Natural killer cell (primary cell): Measurements from ENCODE around the gene FYN. TPM values are rescaled to one million over a fixed set of nuclear protein-coding genes. Genes with fewer than 3 reads are reported as not detected.

Source experiments
- ATAC-seq, 3 donors: fragments of 150-1000 bp in 2 of 3; fragments of 200-7000 bp in 1 of 3; cut with Tn5 transposase; 1 replicate in 1 of 3; 2 replicates in 2 of 3; pipeline ENCODE4 v1.10.0; 2021; ENCODE audit warnings: mild to moderate bottlenecking in 2 of 3, moderate library complexity in 2 of 3
- DNase-seq, 2 donors: peaks; one replicate each; pipeline versions ENCODE4 v3.0.0 to v3.0.0-alpha.2; 2013 to 2021; ENCODE audit warnings: mixed read lengths in 1 of 2
- H3K27ac ChIP-seq: one replicate; pipeline ENCODE4 v1.5.1; 2013; ENCODE audit warnings: mild to moderate bottlenecking, low read length
- H3K27me3 ChIP-seq: one replicate; pipeline ENCODE4 v1.6.1; 2013; ENCODE audit warnings: low read length; ENCODE audit not compliant: control insufficient read depth, insufficient read depth
- H3K36me3 ChIP-seq: one replicate; pipeline ENCODE4 v1.6.1; 2013; ENCODE audit warnings: low read length; ENCODE audit not compliant: control insufficient read depth, insufficient read depth
- H3K4me1 ChIP-seq: one replicate; pipeline ENCODE4 v1.6.1; 2013; ENCODE audit warnings: low read length; ENCODE audit not compliant: control insufficient read depth, insufficient read depth
- H3K4me3 ChIP-seq: one replicate; pipeline ENCODE4 v1.5.1; 2013; ENCODE audit warnings: low read length
- H3K9me3 ChIP-seq: one replicate; pipeline ENCODE4 v1.6.1; 2013; ENCODE audit warnings: low read length; ENCODE audit not compliant: control insufficient read depth, insufficient read depth
- H3K27ac Mint-ChIP-seq, 2 donors: one replicate each; pipeline ENCODE4 v1.8.0; 2022; ENCODE audit warnings: mild to moderate bottlenecking in 2 of 2, mixed read lengths in 2 of 2, moderate library complexity in 1 of 2
- H3K27me3 Mint-ChIP-seq, 2 donors: one replicate each; pipeline ENCODE4 v1.8.0; 2022; ENCODE audit warnings: low read depth in 2 of 2, mixed read lengths in 2 of 2
- H3K36me3 Mint-ChIP-seq: one replicate; pipeline ENCODE4 v1.8.0; 2022; ENCODE audit warnings: mixed read lengths
- H3K4me1 Mint-ChIP-seq, 2 donors: one replicate each; pipeline ENCODE4 v1.8.0; 2022; ENCODE audit warnings: mixed read lengths in 2 of 2
- H3K4me3 Mint-ChIP-seq: one replicate; pipeline ENCODE4 v1.8.0; 2022; ENCODE audit warnings: mild to moderate bottlenecking, moderate library complexity, mixed read lengths
- H3K9me3 Mint-ChIP-seq, 2 donors: one replicate each; pipeline ENCODE4 v1.8.0; 2022; ENCODE audit warnings: mixed read lengths in 2 of 2
- WGBS: methylation state at CpG from one replicate; pipeline ENCODE4 v1.1.7; 2013; ENCODE audit warnings: missing lambda C conversion rate; ENCODE audit not compliant: insufficient coverage; 5-methylcytosine and 5-hydroxymethylcytosine counted together
- intact Hi-C: fragments of 100-400 bp; cut with micrococcal nuclease; formaldehyde crosslinking; loops from one replicate; pipeline ENCODE4 v1.14.2; 2022
- total RNA-seq, 4 donors: library from RNA; stranded (reverse); fragments of 120-200 nt in 1 of 4; gene quantifications; one replicate each; pipeline versions ENCODE4 v1.2.3 to v1.2.4, GENCODE V29; 2013 to 2022
- TF ChIP-seq, protein P1 (sequence below): fragments of 200-600 bp; IDR thresholded peaks from one replicate; pipeline ENCODE4 v1.8.0; 2022; ENCODE audit warnings: antibody characterized with exemption

Gene FYN
- total RNA-seq, 3 donors from 2014 or later (not counting 1 experiment from before 2014, with no cell fraction given) = 616 to 757 (median 713) TPM

DNA sequence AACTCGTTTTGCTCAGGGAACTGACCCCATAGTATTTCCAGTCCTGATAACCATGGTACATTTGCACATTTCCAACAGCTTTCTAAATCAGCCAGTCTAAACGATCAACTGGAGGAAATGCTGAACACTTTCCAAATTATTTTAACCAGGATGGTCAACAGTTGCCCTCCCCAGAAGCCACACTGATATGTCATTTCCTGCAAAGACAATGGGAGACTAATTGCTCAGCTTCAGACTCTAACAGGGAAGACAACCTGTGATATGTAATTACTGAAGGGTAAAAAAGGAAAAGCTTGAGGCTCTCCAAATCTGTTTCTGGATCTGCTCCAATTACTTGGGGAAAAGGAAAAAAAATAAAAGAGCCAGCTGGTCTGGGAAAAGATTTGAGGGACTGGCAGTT is 88.8 kb downstream of the FYN start:
- intact Hi-C loops = no loop called here
- TF ChIP-seq, protein P1, sequence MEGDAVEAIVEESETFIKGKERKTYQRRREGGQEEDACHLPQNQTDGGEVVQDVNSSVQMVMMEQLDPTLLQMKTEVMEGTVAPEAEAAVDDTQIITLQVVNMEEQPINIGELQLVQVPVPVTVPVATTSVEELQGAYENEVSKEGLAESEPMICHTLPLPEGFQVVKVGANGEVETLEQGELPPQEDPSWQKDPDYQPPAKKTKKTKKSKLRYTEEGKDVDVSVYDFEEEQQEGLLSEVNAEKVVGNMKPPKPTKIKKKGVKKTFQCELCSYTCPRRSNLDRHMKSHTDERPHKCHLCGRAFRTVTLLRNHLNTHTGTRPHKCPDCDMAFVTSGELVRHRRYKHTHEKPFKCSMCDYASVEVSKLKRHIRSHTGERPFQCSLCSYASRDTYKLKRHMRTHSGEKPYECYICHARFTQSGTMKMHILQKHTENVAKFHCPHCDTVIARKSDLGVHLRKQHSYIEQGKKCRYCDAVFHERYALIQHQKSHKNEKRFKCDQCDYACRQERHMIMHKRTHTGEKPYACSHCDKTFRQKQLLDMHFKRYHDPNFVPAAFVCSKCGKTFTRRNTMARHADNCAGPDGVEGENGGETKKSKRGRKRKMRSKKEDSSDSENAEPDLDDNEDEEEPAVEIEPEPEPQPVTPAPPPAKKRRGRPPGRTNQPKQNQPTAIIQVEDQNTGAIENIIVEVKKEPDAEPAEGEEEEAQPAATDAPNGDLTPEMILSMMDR = no peak
- peaks cover 7% of the 10 kb centered on the region for H3K36me3 Mint-ChIP-seq
- H3K9me3 Mint-ChIP-seq = no peaks in the 10 kb centered on the region
- ATAC-seq (peak in 2 of 3 donors; percentile 32 to 35), DNase-seq (no peak)
- H3K27me3 ChIP-seq = no peaks in the 10 kb centered on the region
- WGBS = 30% methylated on average over 2 of the region's 2 CpGs
- H3K4me3 ChIP-seq = no peak overlapping the region
- no peaks in the 10 kb centered on the region for H3K9me3 ChIP-seq
- H3K27me3 Mint-ChIP-seq = no peaks in the 10 kb centered on the region
- H3K36me3 ChIP-seq = peaks cover 10% of the 10 kb centered on the region
- peaks cover 61% of the 10 kb centered on the region for H3K4me1 ChIP-seq
- peak overlapping the region; percentile 59 for H3K4me3 Mint-ChIP-seq
- H3K27ac Mint-ChIP-seq = peak overlapping the region; percentile 70 to 100
- H3K4me1 Mint-ChIP-seq = peaks cover 58% of the 10 kb centered on the region in 2 donors
- H3K27ac ChIP-seq = peak overlapping the region; percentile 60

GRCh38 chr6:111782887-111783466 is 90.3 kb downstream of the FYN start:
- no peaks in the 10 kb centered on the region for H3K9me3 Mint-ChIP-seq
- TF ChIP-seq, protein P1 = no peak
- no peak overlapping the region for H3K4me3 Mint-ChIP-seq
- Histone ChIP-seq H3K4me1 (peaks cover 62% of the 10 kb centered on the region), H3K27me3 (no peaks in the 10 kb centered on the region), H3K27ac (peak overlapping the region; percentile 1), H3K36me3 (peaks cover 15% of the 10 kb centered on the region), H3K9me3 (no peaks in the 10 kb centered on the region), H3K4me3 (no peak overlapping the region)
- H3K27ac Mint-ChIP-seq = peak overlapping the region; percentile 70 to 100
- ATAC-seq = no peak
- H3K27me3 Mint-ChIP-seq = no peaks in the 10 kb centered on the region
- WGBS = 89% methylated on average over 3 of the region's 3 CpGs
- no peak for DNase-seq
- H3K36me3 Mint-ChIP-seq = peaks cover 7% of the 10 kb centered on the region
- intact Hi-C loops = no loop called here
- H3K4me1 Mint-ChIP-seq = peaks cover 73% of the 10 kb centered on the region in 2 donors

GRCh38 chr6:111782192-111782809 is 91.0 kb downstream of the FYN start:
- TF ChIP-seq, protein P1 = no peak
- H3K9me3 ChIP-seq = no peaks in the 10 kb centered on the region
- peaks cover 18% of the 10 kb centered on the region for H3K36me3 ChIP-seq
- H3K27ac Mint-ChIP-seq = peak overlapping the region; percentile 70 to 100
- intact Hi-C loops = no loop called here
- WGBS = 96% methylated on average over 4 of the region's 5 CpGs
- peaks cover 80% of the 10 kb centered on the region in 2 donors for H3K4me1 Mint-ChIP-seq
- no peaks in the 10 kb centered on the region for H3K9me3 Mint-ChIP-seq
- H3K27me3 ChIP-seq = no peaks in the 10 kb centered on the region
- peak overlapping the region; percentile 1 for H3K27ac ChIP-seq
- H3K4me3 ChIP-seq = no peak overlapping the region
- peak overlapping the region; percentile 49 for H3K4me3 Mint-ChIP-seq
- no peaks in the 10 kb centered on the region for H3K27me3 Mint-ChIP-seq
- peaks cover 7% of the 10 kb centered on the region for H3K36me3 Mint-ChIP-seq
- ATAC-seq (no peak), DNase-seq (no peak)
- peaks cover 65% of the 10 kb centered on the region for H3K4me1 ChIP-seq
